GM12875 (cell line): ENCODE data around the gene CAMK1D.

Experiments
- H3K4me3 ChIP-seq: one replicate; pipeline ENCODE4 v1.5.1; 2011; ENCODE audit warnings: low read depth, low read length, control low read depth
- TF ChIP-seq, protein P1 (sequence below): IDR thresholded peaks from 2 replicates; pipeline ENCODE4 v1.5.1; 2011; ENCODE audit warnings: low read depth, mild to moderate bottlenecking, control low read depth, inconsistent platforms, low read length, moderate library complexity, borderline replicate concordance; ENCODE audit not compliant: insufficient read depth

CAMK1D gene

DNA sequence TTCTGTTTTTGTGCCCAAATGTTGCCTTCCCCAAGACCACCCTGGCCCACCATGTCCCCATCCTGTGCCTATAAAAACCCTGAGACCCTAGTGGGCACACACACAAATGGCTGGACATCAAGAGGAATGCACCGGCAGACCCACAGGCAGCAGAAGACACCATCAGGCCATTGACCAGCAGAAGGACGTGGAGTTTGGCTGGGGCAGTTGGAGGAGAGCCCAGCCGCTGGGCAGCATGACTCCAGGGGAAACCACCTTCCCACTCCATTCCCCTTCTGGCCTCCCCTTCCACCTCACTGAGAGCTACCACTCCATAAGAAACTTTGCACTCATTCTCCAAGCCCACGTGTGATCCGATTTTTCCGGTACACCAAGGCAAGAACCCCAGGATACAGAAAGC lies 309.2 kb downstream of the CAMK1D start:
- no peak overlapping the region for H3K4me3 ChIP-seq
- TF ChIP-seq, protein P1, sequence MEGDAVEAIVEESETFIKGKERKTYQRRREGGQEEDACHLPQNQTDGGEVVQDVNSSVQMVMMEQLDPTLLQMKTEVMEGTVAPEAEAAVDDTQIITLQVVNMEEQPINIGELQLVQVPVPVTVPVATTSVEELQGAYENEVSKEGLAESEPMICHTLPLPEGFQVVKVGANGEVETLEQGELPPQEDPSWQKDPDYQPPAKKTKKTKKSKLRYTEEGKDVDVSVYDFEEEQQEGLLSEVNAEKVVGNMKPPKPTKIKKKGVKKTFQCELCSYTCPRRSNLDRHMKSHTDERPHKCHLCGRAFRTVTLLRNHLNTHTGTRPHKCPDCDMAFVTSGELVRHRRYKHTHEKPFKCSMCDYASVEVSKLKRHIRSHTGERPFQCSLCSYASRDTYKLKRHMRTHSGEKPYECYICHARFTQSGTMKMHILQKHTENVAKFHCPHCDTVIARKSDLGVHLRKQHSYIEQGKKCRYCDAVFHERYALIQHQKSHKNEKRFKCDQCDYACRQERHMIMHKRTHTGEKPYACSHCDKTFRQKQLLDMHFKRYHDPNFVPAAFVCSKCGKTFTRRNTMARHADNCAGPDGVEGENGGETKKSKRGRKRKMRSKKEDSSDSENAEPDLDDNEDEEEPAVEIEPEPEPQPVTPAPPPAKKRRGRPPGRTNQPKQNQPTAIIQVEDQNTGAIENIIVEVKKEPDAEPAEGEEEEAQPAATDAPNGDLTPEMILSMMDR: no peak

DNA sequence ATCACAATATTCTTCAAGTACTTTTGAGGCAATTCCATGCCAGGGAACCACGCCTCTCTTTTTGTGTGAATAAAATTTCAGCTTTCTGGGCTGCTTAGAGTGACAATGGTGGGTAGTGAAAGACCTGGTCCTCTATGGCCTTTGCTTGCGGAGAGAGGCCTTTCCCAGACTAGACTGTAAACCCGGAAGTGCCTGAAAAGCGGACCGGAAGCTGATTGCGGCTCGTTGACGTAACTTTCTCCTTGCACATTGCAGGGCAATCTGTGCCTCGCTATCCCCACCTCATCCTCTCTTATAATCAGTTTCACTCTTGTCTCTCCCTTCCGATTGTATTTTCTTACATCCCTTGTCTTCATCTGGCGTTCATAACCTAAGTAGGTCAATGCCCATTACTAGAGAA lies 310.4 kb downstream of the CAMK1D start:
- no peak overlapping the region for H3K4me3 ChIP-seq
- TF ChIP-seq, protein P1: no peak

DNA sequence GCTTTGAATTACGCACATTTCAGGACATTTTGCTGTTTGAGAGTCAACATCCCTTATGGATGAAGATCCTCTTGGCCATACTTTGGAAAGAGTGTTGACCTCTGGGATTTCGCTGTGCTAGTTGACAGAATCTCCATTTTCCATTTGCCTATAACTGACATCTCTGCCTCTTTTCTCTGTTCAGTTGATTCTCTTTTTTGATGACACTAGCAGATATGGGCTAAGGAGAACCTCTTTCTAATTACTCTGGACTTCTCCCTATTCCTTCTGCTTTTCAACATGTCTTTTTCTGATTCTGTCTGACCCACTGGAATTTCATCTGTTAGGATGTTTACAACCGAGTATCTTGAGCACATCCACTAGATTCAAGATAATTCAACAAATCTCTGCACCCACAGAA lies 311.5 kb downstream of the CAMK1D start:
- no peak overlapping the region for H3K4me3 ChIP-seq
- TF ChIP-seq, protein P1: no peak

DNA sequence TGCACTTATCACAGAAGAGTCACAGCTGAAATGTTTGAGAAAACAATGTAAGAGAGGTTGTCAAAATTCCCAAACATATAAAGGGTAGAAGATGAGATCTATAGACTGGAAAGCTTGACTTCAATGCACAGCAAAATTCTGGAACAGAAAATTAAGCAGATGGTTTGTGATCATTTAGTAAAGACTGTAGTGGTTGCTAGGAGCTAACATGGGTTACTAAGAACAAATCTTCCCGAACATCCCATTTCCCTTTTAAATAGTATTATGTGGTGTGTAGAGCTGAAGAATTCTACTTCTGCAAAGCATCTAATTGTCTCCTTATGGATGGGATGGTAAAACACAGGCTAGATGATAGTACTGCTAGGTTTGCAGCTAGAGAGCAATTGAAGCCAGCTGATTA lies 312.3 kb downstream of the CAMK1D start:
- TF ChIP-seq, protein P1: no peak
- H3K4me3 ChIP-seq: no peak overlapping the region

DNA sequence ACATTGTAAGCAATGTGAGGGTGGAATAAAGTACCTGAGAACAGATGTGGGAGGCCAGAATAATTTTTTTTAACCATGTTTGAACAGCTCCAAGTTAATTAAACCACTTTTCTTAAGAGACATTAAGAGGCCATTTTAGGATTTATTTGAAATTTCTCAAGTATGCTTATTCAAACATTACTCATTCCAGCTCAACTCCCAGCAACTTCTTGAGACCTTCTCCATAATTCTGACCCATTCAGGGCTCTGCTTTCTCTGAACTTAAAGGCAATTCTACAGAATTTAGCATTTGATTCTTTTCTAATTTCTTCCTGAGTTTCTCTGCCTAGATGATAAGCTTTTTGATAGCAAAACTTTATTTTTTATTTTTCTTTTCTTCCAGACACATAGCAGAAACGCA lies 314.5 kb downstream of the CAMK1D start:
- no peak overlapping the region for H3K4me3 ChIP-seq
- TF ChIP-seq, protein P1: no peak

DNA sequence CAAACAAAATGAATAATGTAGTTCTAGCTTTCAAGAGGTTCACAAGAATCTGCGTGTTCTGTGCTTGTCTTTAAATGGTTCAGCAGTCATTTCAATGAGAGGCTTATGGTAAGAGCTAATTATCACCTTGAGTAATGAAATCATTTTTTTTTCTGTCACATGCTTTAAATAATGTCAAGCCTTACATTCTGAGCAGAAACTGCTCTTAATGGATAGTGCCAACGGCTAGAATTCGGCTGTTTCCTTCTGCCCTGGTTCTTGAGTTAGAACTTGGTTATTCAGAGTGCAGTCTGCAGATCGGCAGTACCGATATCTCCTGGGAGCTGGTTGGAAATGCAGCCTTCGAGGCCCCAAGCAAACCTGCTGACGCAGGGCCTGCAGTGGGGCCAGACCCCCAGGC lies 316.2 kb downstream of the CAMK1D start:
- H3K4me3 ChIP-seq: no peak overlapping the region
- TF ChIP-seq, protein P1: no peak

DNA sequence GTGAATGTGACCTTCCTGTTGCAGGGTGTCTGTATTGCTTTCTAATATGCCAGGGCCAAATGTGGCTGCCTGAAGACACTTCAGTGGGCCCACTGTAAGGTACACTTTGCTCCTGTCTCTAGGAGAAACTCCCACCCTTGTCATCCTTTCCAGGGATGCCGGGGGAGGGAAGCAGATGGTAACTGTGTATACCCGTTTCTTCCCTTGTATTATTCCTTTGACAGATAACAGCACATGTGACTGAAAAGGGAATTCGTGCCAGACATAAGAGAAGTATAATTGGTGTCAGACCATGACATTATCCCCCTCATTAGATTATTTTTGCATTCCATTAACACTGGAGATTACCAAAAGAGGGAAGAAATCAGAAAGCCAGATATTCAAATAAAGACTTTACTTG lies 317.7 kb downstream of the CAMK1D start:
- H3K4me3 ChIP-seq: no peak overlapping the region
- TF ChIP-seq, protein P1: no peak
